GM21423 (cell line): ENCODE measurements around the gene KIAA1217.
"Not testable (repeated sequence)": the region's sequence is repeated elsewhere in the genome, so short reads cannot be mapped to it uniquely, and the experiment has no call there.

Source experiments
- ATAC-seq: cut with Tn5 transposase; IDR thresholded peaks from one replicate; pipeline ENCODE4 v1.9.1; 2021; ENCODE audit warnings: mild to moderate bottlenecking, moderate library complexity; ENCODE audit not compliant: unreplicated experiment

The KIAA1217 gene

DNA sequence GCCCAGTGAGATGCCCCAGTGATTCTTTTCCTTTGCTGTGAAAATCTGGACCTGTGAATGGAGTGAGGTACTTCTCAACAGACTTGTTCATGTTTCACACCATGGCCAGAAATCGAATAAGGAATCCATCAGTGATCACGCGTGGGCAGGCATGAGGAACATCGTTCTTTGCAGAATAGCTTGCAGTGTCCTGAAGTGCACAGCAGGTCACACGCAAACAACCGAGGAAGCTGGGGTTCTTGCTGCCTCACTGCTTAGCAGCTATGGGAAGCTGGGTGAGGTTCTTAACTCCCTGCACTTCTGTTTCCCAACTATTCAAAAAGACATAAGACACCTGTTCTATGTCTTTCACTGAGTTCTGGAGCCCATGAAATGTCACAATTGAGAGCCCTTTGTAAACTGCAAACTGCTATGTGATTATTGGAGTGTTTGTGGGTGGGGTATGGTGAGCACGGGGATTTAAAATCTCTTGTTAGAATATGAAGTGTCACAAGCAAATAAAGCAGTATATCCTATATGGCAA lies 253.4 kb downstream of the KIAA1217 start:
- ATAC-seq, result no peak

DNA sequence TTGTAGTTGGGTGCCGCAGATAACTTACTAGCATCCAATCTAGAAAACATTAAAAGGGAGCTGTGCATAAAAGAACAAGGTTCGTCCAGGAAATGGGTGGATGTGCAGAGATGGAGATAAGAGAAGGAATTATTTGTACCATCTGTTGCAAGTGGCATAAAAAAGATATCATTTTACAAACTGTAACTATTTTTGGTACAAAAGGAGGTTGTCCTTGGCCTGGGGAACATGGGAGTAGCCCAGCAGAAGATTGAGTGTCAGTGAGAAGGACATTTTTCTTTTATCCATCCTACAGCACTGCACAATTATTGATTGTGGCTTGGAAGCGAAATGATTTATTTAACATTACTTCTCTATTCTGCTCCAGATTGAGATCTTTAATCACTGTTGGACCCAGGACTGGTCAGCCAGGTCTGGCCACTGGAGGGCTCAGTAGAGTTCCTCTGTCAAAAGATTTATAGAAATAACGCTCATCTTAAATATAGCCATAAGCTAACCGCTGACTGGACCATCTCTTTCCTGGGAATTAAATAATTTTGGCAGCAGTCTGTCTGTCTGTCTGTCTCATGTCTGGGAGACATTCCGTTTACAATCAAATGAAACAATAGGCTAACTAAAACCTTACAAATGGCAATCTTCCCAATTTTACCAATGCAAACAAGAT lies 254.1 kb downstream of the KIAA1217 start:
- no peak for ATAC-seq

DNA sequence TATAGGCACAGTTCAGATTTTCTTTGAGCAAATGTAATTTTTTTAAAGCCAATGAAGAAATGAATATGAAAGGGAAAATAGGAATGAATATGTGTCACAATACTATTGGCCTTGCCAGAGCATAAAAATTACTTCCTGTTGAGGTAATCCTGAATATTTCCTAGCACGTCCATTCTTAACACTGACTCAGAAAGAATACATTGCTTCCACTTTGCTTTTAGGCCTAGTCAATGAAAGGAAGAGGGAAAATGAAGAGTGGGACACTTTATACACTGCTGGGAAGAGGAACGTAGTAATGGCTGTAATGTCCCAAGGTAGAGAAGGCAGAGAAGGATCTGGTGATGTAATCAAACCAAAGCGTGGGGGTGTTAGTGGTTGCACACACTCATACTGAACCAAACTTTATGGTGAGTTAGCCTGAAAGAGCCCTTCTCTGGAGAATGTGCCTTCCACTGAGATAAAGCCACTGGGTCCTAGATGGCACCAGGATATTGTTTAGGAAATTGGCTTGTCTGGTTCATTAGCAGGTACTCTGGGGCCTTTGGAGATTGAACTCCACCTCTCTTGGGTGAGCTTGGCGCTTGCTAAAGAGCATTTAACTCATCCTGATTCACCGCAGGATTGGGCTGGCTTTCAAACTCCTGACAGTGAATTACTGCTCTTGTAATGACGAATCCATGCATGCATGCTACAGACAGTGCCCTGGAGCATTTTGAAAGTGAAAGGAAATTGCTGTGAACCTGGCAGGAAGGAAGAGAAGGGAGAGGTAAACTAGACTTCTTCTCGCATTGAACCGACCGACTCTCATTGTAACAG lies 254.9 kb downstream of the KIAA1217 start:
- ATAC-seq, result peak; percentile 49

DNA sequence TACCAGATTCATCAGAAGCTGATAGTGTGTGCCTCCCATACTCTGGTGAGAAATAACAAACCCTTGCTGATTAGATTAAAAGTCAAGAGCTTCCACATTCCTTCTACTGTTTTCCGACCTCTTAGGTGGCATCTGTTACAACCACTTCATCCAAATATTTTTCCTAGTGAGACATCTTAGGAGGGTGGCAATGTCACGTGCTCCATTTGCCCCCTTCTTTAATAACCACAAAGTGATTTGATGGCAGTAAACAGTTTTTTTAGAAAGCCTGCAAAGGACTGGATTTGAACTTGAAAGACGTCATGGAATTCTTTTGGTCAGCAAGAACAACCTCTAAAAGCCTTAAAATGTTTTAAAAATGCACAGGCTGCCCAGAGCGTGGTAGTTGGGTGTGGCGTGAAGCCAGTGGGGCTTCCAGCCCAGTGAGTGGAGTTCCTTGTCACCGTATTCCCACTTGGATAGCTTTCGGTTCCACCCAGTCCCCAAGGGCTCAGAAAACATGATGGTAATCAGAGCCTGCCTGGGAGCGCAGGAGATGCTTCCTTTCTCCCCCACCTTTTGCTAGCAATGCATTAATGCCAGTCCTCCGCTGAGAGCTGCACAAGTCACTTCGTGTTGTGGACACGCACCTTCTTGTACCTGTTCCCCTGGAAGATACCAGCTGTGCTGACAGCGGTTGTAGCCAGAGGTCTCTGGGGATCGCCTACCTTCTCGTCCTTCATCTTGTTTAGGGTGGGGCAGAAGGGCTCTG lies 256.4 kb downstream of the KIAA1217 start:
- ATAC-seq, result no peak

DNA sequence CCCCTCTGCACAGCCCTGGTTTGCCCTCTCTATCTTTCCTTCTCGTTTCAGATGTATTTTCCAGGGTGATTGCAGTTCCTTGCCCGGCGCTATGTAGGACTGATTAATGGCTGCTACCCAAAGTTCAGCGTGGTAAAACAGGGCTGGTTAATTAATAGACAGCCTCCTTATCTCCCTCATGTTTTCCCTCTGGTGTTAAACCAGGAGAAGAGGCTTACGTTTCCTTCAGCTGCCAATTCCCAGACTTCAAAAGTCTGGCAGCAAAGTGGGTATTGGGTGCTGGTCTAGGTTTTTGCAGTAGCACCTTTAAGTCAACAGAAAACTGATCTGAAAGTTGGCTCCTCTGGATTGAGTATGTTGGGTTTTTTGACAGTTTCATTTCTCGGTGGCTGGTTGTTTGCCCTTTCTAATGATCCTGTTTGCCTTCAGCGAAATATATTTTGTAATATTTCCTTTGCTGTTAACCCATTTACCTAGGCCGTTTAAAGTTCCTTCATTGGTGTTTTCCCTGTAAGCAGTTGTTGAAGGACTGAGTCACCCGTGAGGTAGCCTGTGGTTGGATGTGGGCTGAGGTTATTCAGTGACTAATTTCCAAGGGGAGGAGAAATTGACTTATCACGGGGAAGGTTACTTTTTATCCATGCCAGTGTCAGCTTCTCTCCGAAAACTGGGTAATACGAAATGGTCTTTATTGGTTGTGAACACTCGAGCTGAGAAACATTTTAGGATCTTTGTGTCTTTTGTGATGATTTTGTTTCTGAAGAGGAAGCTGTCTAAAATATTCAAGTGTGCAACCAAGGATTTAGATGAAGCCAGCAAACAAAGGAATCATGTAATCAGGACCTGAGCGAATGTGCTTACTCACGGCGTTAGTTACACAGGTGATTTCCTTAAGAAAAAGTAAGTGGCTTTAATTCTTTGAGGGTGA lies 257.2 kb downstream of the KIAA1217 start:
- ATAC-seq, result peak; percentile 66

DNA sequence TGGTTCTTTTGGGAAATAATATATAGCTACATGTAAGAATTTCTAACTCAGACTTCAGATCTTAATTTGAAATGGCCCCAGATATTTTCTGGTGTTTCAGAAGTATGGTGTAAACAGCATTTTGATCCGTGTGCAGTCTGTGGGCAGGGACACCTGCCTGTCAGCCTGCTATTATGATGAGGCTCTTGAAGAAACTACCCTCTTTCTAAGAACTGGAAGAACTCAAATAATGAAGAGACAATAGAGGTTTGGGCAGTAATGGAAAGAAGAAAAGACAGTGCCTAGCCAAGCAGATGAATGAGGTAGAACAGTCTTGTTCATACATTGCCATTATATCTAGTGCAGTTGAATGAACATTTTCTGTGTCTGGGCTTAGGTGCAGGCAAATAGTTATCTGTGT lies 258.2 kb downstream of the KIAA1217 start:
- no peak for ATAC-seq

DNA sequence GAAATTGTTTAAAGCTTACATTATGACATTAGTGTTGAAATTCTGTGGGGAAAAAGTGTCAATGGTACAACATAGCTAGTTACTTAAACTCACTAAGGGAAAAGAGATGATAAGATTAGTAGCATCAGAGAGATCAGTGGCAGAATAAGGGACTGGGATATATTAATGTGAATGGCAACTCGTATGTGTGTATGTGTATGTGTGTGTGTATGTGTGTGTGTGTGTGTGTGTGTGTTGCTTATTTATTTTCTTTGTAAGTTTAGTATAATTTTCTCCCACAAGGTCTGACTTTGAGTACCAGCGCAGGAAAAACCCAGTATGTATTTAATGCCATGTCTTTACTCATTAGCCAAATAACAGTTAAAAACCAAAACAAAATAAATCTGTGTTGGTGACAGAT lies 258.7 kb downstream of the KIAA1217 start:
- no peak for ATAC-seq

DNA sequence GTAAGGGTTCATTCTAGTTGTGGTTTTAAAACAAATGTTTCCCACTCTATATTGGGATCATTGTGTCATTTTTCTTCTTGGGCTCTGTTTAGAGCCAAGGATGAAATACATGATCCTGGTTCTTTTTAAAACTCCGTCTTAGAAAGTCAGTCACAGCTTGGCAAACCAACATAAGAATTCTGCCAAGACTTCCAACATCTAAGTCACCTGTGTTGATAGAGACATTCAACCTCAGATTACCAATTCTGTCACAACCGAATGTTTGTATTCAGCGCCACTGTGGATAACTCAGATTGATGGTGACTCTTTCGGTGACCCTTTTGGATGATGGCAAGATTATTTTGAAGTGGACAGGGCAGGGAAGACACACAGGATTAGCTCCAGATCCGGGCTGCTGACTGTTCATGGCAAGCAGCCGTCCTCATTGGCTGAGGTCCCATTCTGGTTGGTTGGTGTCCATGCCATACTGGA lies 259.4 kb downstream of the KIAA1217 start:
- ATAC-seq, result no peak

DNA sequence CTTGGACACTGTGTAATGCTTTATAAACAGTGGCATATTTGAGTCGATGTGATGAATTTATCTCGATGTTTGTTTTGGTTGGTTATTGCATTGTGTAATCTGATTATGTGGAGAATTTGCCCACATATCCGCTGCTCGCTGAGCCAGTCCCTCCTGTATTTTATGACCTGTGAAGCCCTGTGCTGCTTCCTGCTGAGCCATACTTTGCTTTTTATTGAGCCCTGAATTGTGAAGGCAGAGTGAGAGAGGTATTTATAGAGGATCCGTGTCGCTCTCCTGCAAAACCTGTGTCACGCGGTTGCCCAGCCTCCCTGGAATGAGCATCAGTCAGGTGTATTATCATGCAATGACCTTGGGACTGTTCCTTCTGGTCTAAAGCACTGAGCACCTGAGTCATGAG lies 261.1 kb downstream of the KIAA1217 start:
- ATAC-seq, result no peak

DNA sequence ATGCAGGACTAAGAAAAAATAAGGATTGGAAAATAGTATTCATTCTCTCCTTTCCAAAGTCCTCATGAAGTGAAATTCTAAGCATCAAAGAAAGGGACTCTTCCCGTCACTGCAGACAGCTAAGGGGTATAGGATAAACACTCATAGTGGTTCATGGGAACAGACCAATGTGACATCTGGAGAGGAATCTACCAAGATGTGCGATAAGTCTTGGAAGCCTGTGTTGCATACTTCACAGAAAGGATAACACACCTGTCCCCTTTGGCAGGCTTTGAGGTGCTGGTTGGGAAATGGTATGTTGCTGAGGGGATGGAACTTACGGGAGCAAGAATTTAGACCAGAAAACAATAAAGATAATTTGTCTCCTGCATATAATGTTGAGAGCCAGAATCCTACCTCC lies 266.7 kb downstream of the KIAA1217 start:
- ATAC-seq, result no peak

DNA sequence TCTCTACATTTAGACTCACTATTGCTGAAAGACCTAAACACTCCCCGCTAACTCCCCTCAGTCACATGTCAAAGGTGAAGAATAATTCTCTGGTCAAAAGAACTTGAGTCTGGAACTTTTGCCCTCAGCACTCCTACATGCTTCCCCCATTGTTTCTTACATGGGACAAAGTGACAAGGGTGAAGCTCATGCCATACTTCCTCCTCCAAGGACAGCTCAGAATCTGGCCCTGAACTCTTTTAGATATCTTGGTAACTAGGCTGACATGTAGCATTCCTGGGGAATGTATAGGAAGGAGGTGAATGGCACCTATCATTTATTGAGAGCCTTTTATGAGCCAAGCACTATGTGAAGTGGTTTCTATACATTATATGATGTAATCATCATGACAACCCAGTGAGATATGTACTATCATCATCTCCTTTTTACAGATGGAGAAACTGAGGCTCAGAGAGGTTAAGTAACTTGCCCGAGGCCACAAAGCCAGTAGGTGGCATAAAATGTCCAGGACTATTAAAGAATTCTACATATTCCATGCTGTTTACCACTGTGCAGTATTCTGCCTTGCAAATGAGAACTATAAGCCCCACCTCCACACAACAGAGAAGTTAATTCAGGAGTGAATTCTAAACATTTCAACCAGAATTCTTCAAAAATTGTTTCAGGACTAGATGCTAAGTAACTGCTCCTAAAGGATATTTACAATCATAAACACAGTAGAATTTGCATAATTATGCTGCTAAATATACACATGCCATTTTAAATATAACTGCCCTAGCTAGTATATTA lies 268.2 kb downstream of the KIAA1217 start:
- no peak for ATAC-seq

DNA sequence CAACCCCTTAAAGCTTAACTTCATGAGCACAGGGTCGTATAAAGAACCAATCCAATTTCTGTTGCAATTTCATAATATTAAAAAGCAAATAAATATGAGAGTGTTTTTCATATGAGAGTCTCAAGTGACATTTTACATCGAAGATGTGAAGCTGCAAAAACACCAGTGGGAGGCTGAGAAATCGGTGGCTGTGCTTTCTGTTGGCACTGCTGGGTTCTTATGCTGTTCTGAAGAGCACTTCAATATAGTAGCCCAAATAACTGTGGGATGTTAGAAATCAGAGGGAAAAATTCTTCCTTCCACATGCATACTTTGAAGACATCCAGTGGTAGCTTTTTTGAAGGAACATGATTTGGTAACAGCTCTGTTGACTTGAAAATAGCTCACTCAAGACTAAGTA lies 269.0 kb downstream of the KIAA1217 start:
- ATAC-seq, result no peak

DNA sequence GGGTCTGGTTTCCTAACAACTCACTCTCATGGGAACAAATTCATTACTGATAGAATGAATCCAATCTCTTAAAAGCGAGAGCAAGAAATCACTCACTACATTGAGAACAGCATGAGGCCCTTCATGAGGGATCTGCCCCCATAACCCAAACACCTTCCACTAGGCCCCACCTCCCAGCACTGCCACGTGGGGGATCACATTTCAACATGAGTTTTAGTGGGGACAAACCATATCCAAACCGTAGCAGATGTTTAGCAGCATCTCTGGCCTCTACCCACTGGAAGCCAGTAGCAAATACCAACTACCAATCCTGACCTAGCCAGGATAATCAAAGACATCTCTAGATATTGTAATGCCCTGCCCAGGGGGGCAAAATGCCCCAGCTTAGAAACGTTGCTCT lies 270.9 kb downstream of the KIAA1217 start:
- ATAC-seq, result no peak

DNA sequence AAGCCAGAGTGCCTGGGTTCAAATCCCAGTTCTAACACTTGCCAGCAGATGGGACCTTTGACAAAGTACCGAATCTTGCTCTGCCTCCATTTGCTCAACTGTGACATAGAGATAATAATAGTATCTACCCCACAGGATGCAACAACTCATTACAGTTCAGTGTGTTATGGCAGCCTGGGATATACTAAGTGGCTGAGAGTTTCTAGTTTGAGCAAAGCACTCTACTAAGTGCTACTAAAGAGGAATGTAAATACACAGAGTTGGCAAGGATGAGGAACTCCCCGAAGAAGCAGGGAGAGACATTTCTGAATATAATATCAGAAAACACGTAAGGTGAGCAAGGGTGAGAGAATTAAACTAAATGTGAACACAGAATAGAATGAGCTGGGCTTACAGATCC lies 271.5 kb downstream of the KIAA1217 start:
- ATAC-seq, result no peak

DNA sequence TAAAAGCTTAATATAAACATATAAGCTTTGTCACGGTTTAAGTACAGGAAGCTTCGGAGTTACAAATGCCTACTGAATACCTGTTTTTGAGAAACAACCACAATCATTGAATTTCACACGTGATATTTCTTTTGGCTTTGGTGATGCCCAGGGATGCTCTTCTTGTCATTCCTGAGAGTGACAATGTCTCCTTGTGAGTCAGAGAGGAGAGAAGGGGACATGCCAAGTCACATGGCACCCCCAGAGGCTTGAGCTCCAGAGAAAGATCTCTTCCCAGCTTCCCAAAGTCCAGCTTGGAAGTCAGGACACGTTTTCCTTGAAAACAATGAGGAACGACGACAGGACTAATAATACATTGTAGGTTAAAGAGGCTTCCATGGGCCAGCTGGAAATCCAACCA lies 272.3 kb downstream of the KIAA1217 start:
- no peak for ATAC-seq

DNA sequence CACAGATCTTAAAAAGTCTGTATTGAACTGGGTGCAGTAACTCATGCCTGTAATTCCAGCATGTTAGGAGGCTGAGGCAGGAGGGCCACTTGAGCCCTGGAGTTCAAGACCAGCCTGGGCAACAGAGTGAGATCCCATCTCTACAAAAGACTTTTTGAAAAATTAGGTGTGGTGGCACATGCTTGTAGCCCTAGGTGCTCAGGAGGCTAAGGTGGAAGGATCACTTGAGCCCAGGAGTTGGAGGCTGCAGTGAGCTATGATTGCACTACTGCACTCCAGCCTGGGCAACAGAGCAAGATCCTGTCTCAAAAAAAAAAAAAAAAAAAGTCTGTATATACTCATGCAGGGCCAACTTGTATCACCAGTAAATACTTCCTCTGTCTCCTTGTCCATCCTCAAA lies 273.8 kb downstream of the KIAA1217 start:
- not testable (repeated sequence) for ATAC-seq

DNA sequence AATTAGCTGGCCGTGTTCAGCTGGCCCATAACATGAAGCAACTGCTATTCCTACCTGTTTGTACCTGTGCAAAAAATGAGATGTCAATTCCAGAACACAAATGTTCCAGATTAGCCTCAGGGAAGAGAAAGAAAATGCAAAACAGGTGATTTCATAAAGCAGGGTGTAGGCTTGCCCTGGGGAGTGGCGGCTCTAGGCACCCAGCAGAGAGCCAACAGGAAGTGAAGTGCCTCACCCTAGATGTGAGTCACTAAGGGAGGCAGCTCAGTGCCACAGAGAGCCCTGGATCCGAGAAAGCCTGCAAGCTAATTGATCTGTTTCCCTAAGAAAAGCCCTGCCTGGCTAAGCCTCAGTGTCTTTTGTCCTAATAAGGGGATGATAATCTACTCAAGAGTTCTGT lies 274.8 kb downstream of the KIAA1217 start:
- ATAC-seq, result no peak

DNA sequence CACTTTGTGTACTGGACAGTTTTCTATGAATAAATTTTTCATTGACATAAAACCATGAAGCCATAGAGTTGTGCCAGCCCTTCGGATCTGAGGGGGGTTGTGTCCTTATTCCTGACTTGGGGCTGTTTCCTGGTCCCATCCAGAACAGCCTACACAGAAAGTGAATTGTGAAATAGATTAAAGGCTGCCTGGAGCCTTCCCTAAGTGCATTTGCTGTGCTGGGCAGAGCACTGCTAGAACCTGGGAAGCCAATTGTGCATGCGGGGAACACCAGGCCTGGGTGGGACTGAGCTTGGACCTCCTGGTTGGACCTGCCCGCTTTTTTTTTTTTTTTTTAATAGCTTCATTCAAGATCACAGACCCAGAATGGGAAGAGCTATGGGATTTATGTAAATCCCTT lies 275.8 kb downstream of the KIAA1217 start:
- ATAC-seq, result no peak

DNA sequence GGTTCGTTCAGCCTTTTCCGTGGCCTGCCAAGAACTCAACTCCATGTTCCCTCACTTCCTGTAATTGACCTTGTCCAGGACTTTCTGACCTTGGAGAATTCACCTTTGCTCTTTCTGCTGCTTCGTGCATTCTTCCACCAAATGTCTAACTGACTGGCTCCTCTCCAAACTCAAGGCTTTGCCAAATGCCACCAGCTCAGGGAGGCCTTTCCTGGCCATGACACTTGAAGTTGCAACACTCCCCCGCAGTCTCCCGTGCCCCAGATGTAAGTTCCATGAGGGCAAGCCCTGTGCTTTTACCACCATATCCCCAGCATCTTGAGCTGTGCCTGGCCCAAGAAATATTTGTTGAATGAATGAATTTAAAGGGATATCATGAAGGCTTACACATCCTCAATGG lies 276.4 kb downstream of the KIAA1217 start:
- no peak for ATAC-seq

DNA sequence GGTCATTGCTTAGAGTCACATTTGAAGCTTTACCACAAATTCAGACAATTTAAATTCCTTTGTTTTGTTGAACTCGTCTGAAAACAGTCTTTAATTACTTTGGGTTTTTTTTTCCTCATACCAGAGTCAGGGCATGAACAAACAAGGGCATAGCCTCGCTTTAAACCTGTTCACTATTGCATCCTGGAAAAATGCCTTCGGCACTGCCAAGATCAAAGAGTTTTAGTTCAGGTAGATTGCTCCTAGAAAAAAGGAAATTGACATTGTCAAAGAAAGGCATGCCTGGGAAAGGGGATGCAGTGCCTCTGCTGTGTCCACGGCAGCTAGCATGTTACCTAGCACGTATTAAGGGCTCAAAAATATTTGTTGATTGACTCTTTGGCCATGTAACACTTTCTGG lies 279.7 kb downstream of the KIAA1217 start:
- no peak for ATAC-seq
